ENCODE results near the gene CPNE8.

The CPNE8 gene

GRCh38 chr12:38895446-38895845 is 9.9 kb downstream of the CPNE8 start:
- H3K27ac ChIP-seq (ENCODE audit: insufficient read depth in 1 of 2, low read depth in 1 of 2, low read length in 2 of 2, poor library complexity in 1 of 2, severe bottlenecking in 2 of 2), result no peak overlapping the region
- peaks cover 0 to 4% (median 0%) of the 10 kb centered on the region in 5 experiments for H3K9me3 ChIP-seq (ENCODE audit: control extremely low read depth in 1 of 5, control insufficient read depth in 4 of 5, insufficient read depth in 2 of 5, low read depth in 1 of 5, low read length in 4 of 5)
- DNase-seq, result no peak
- CTCF ChIA-PET, result interaction anchor here (0.6 to 2.9 kb wide), 5 partner anchors 11 to 78 kb away, joined by 3 to 22 read pairs (median 5); partner anchors contain the start of gene CPNE8
- H3K4me1 ChIP-seq (ENCODE audit: control extremely low read depth in 1 of 4, control insufficient read depth in 4 of 4, insufficient read depth in 4 of 4, low read length in 3 of 4), result peaks cover 1 to 29% (median 7%) of the 10 kb centered on the region in 4 experiments
- H3K36me3 ChIP-seq (ENCODE audit: control insufficient read depth in 4 of 4, insufficient read depth in 4 of 4, low read length in 3 of 4), result peaks cover 0 to 6% (median under 1%) of the 10 kb centered on the region in 4 experiments
- no CpG with 5 or more reads among the region's 1 CpG for WGBS (ENCODE audit: insufficient coverage)
- POLR2A ChIA-PET, result interaction anchor here (1.4 kb wide), 1 partner anchor 9 kb away, joined by 5 read pairs; the partner anchor contains the start of gene CPNE8
- no peak overlapping the region for H3K4me3 ChIP-seq (ENCODE audit: control insufficient read depth in 1 of 7, extremely low read depth in 1 of 7, insufficient read depth in 4 of 7, low read depth in 2 of 7, low read length in 6 of 7)
- no peaks in the 10 kb centered on the region for H3K27me3 ChIP-seq (replicated peaks in 2 of 5; ENCODE audit: control insufficient read depth in 4 of 5, insufficient read depth in 5 of 5, low read length in 4 of 5)

GRCh38 chr12:38892976-38893375 is 12.4 kb downstream of the CPNE8 start:
- Histone ChIP-seq H3K36me3 (ENCODE audit: control insufficient read depth in 4 of 4, insufficient read depth in 4 of 4, low read length in 3 of 4) (peaks cover 0 to 5% (median 2%) of the 10 kb centered on the region in 4 experiments), H3K9me3 (ENCODE audit: control extremely low read depth in 1 of 5, control insufficient read depth in 4 of 5, insufficient read depth in 2 of 5, low read depth in 1 of 5, low read length in 4 of 5) (peaks cover 0 to 4% (median 0%) of the 10 kb centered on the region in 5 experiments), H3K4me3 (ENCODE audit: control insufficient read depth in 1 of 7, extremely low read depth in 1 of 7, insufficient read depth in 4 of 7, low read depth in 2 of 7, low read length in 6 of 7) (no peak overlapping the region), H3K27me3 (replicated peaks in 2 of 5; ENCODE audit: control insufficient read depth in 4 of 5, insufficient read depth in 5 of 5, low read length in 4 of 5) (no peaks in the 10 kb centered on the region), H3K4me1 (ENCODE audit: control extremely low read depth in 1 of 4, control insufficient read depth in 4 of 4, insufficient read depth in 4 of 4, low read length in 3 of 4) (peaks cover 12 to 42% (median 14%) of the 10 kb centered on the region in 4 experiments), H3K27ac (ENCODE audit: insufficient read depth in 1 of 2, low read depth in 1 of 2, low read length in 2 of 2, poor library complexity in 1 of 2, severe bottlenecking in 2 of 2) (peak overlapping the region in 1 of 2 experiments; percentile 1)
- POLR2A ChIA-PET, result no interaction called here
- no peak for DNase-seq
- CTCF ChIA-PET, result interaction anchor here (1.6 kb wide), 1 partner anchor 13 kb away, joined by 8 read pairs; the partner anchor contains the start of gene CPNE8

GRCh38 chr12:38892087-38892786 is 13.2 kb downstream of the CPNE8 start:
- no peaks in the 10 kb centered on the region for H3K27me3 ChIP-seq (replicated peaks in 2 of 5; ENCODE audit: control insufficient read depth in 4 of 5, insufficient read depth in 5 of 5, low read length in 4 of 5)
- peaks cover 0 to 7% (median under 1%) of the 10 kb centered on the region in 4 experiments for H3K36me3 ChIP-seq (ENCODE audit: control insufficient read depth in 4 of 4, insufficient read depth in 4 of 4, low read length in 3 of 4)
- ChIA-PET CTCF (interaction anchor here (0.8 to 1.6 kb wide), 2 partner anchors 11 to 14 kb away, joined by 3 to 8 read pairs; partner anchors contain the start of gene CPNE8), POLR2A (no interaction called here)
- H3K4me1 ChIP-seq (ENCODE audit: control extremely low read depth in 1 of 4, control insufficient read depth in 4 of 4, insufficient read depth in 4 of 4, low read length in 3 of 4), result peaks cover 12 to 42% (median 14%) of the 10 kb centered on the region in 4 experiments
- DNase-seq, result peak in 1 of 3 donors; percentile 25
- no peak overlapping the region for H3K4me3 ChIP-seq (ENCODE audit: control insufficient read depth in 1 of 7, extremely low read depth in 1 of 7, insufficient read depth in 4 of 7, low read depth in 2 of 7, low read length in 6 of 7)
- H3K9me3 ChIP-seq (ENCODE audit: control extremely low read depth in 1 of 5, control insufficient read depth in 4 of 5, insufficient read depth in 2 of 5, low read depth in 1 of 5, low read length in 4 of 5), result peaks cover 0 to 4% (median 0%) of the 10 kb centered on the region in 5 experiments
- WGBS (ENCODE audit: insufficient coverage), result 94% methylated on average over 2 of the region's 4 CpGs
- H3K27ac ChIP-seq (ENCODE audit: insufficient read depth in 1 of 2, low read depth in 1 of 2, low read length in 2 of 2, poor library complexity in 1 of 2, severe bottlenecking in 2 of 2), result peak overlapping the region in 1 of 2 experiments; percentile 1

- DNase-seq, result peak; percentile 74 to 91 (median 81)
- Histone ChIP-seq H3K27ac (ENCODE audit: insufficient read depth in 1 of 2, low read depth in 1 of 2, low read length in 2 of 2, poor library complexity in 1 of 2, severe bottlenecking in 2 of 2) (no peak overlapping the region), H3K27me3 (replicated peaks in 2 of 5; ENCODE audit: control insufficient read depth in 4 of 5, insufficient read depth in 5 of 5, low read length in 4 of 5) (no peaks in the 10 kb centered on the region), H3K4me1 (ENCODE audit: control extremely low read depth in 1 of 4, control insufficient read depth in 4 of 4, insufficient read depth in 4 of 4, low read length in 3 of 4) (peaks cover 12 to 26% (median 13%) of the 10 kb centered on the region in 4 experiments), H3K36me3 (ENCODE audit: control insufficient read depth in 4 of 4, insufficient read depth in 4 of 4, low read length in 3 of 4) (peaks cover 0 to 7% (median under 1%) of the 10 kb centered on the region in 4 experiments), H3K4me3 (ENCODE audit: control insufficient read depth in 1 of 7, extremely low read depth in 1 of 7, insufficient read depth in 4 of 7, low read depth in 2 of 7, low read length in 6 of 7) (no peak overlapping the region), H3K9me3 (ENCODE audit: control extremely low read depth in 1 of 5, control insufficient read depth in 4 of 5, insufficient read depth in 2 of 5, low read depth in 1 of 5, low read length in 4 of 5) (peaks cover 0 to 6% (median 0%) of the 10 kb centered on the region in 5 experiments)
- POLR2A ChIA-PET, result no interaction called here
- CTCF ChIA-PET, result interaction anchor here (1.3 to 2.4 kb wide), 3 partner anchors 9 to 16 kb away, joined by 5 to 7 read pairs (median 6); no protein-coding TSS in a partner anchor
- WGBS (ENCODE audit: insufficient coverage), result 40% methylated on average over 1 of the region's 1 CpG
These were observed 15.1 kb downstream of the CPNE8 start for GRCh38 chr12:38890102-38890855.

- Histone ChIP-seq H3K27ac (ENCODE audit: insufficient read depth in 1 of 2, low read depth in 1 of 2, low read length in 2 of 2, poor library complexity in 1 of 2, severe bottlenecking in 2 of 2) (no peak overlapping the region), H3K4me3 (ENCODE audit: control insufficient read depth in 1 of 7, extremely low read depth in 1 of 7, insufficient read depth in 4 of 7, low read depth in 2 of 7, low read length in 6 of 7) (no peak overlapping the region), H3K4me1 (ENCODE audit: control extremely low read depth in 1 of 4, control insufficient read depth in 4 of 4, insufficient read depth in 4 of 4, low read length in 3 of 4) (peaks cover 9 to 24% (median 13%) of the 10 kb centered on the region in 4 experiments), H3K27me3 (replicated peaks in 2 of 5; ENCODE audit: control insufficient read depth in 4 of 5, insufficient read depth in 5 of 5, low read length in 4 of 5) (no peaks in the 10 kb centered on the region), H3K36me3 (ENCODE audit: control insufficient read depth in 4 of 4, insufficient read depth in 4 of 4, low read length in 3 of 4) (peaks cover 0 to 7% (median under 1%) of the 10 kb centered on the region in 4 experiments), H3K9me3 (ENCODE audit: control extremely low read depth in 1 of 5, control insufficient read depth in 4 of 5, insufficient read depth in 2 of 5, low read depth in 1 of 5, low read length in 4 of 5) (peaks cover 0 to 6% (median 0%) of the 10 kb centered on the region in 5 experiments)
- 98% methylated on average over 5 of the region's 5 CpGs for WGBS (ENCODE audit: insufficient coverage)
- ChIA-PET CTCF (interaction anchor here (1.3 to 2.4 kb wide), 2 partner anchors 10 to 17 kb away, joined by 5 to 7 read pairs; no protein-coding TSS in a partner anchor), POLR2A (no interaction called here)
- no peak for DNase-seq
These were observed 16.0 kb downstream of the CPNE8 start for GRCh38 chr12:38889297-38889815.

GRCh38 chr12:38887770-38888169 is 17.6 kb downstream of the CPNE8 start:
- ChIA-PET CTCF (interaction anchor here (1.0 to 2.0 kb wide), 2 partner anchors 18 to 66 kb away, joined by 3 to 9 read pairs; partner anchors contain the start of gene CPNE8), POLR2A (interaction anchor here (1.0 kb wide), 1 partner anchor 13 kb away, joined by 4 read pairs; no protein-coding TSS in a partner anchor)
- no peaks in the 10 kb centered on the region for H3K27me3 ChIP-seq (replicated peaks in 2 of 5; ENCODE audit: control insufficient read depth in 4 of 5, insufficient read depth in 5 of 5, low read length in 4 of 5)
- 100% methylated on average over 1 of the region's 1 CpG for WGBS (ENCODE audit: insufficient coverage)
- H3K36me3 ChIP-seq (ENCODE audit: control insufficient read depth in 4 of 4, insufficient read depth in 4 of 4, low read length in 3 of 4), result peaks cover 0 to 7% (median under 1%) of the 10 kb centered on the region in 4 experiments
- no peak overlapping the region for H3K27ac ChIP-seq (ENCODE audit: insufficient read depth in 1 of 2, low read depth in 1 of 2, low read length in 2 of 2, poor library complexity in 1 of 2, severe bottlenecking in 2 of 2)
- no peak for DNase-seq
- H3K4me1 ChIP-seq (ENCODE audit: control extremely low read depth in 1 of 4, control insufficient read depth in 4 of 4, insufficient read depth in 4 of 4, low read length in 3 of 4), result peaks cover 9 to 21% (median 13%) of the 10 kb centered on the region in 4 experiments
- no peak overlapping the region for H3K4me3 ChIP-seq (ENCODE audit: control insufficient read depth in 1 of 7, extremely low read depth in 1 of 7, insufficient read depth in 4 of 7, low read depth in 2 of 7, low read length in 6 of 7)
- peaks cover 0 to 6% (median 0%) of the 10 kb centered on the region in 5 experiments for H3K9me3 ChIP-seq (ENCODE audit: control extremely low read depth in 1 of 5, control insufficient read depth in 4 of 5, insufficient read depth in 2 of 5, low read depth in 1 of 5, low read length in 4 of 5)
